Activated T-helper 1 cell treated with anti-CD3 and anti-CD28 coated beads, Interleukin-12 subunit alpha, Interleukin-12 subunit beta, Interleukin-2, Interleukin-4 antibody, amounts not matched to agents 30 ng/mL and 10 ng/mL and 1 ng/mL, durations not matched to agents 14 hours and 24 hours and 36 hours (primary cell): Measurements from ENCODE around the gene FAM20A. TPM values are rescaled to one million over a fixed set of nuclear protein-coding genes. Genes with fewer than 3 reads are reported as not detected.

Experiments
- DNase-seq: peaks from one replicate; pipeline ENCODE4 v3.0.0; 2021; ENCODE audit warnings: low spot score
- H3K27ac Mint-ChIP-seq: one replicate; pipeline ENCODE4 v1.8.0; 2021; ENCODE audit warnings: mild to moderate bottlenecking, mixed read lengths
- H3K27me3 Mint-ChIP-seq: one replicate; pipeline ENCODE4 v1.8.0; 2022; ENCODE audit warnings: mild to moderate bottlenecking, moderate library complexity, mixed read lengths; ENCODE audit not compliant: insufficient read depth
- H3K36me3 Mint-ChIP-seq: one replicate; pipeline ENCODE4 v1.8.0; 2021; ENCODE audit warnings: low read depth, mixed read lengths
- H3K4me1 Mint-ChIP-seq: one replicate; pipeline ENCODE4 v1.8.0; 2021; ENCODE audit warnings: low read depth, mixed read lengths
- H3K4me3 Mint-ChIP-seq: one replicate; pipeline ENCODE4 v1.8.0; 2021; ENCODE audit warnings: mild to moderate bottlenecking, moderate library complexity, mixed read lengths
- H3K9me3 Mint-ChIP-seq: one replicate; pipeline ENCODE4 v1.8.0; 2021; ENCODE audit warnings: mixed read lengths
- intact Hi-C: fragments of 100-400 bp; cut with micrococcal nuclease; formaldehyde crosslinking; loops from one replicate; pipeline ENCODE4 v1.15.1; 2024
- total RNA-seq: library from RNA; stranded (reverse); gene quantifications from 2 replicates; pipeline ENCODE4 v1.2.3, GENCODE V29; 2022

FAM20A gene
- total RNA-seq, result not detected in 2 replicates

- intact Hi-C loops, result no loop called here
- H3K36me3 Mint-ChIP-seq, result no peaks in the 10 kb centered on the region
- peaks cover under 1% of the 10 kb centered on the region for H3K9me3 Mint-ChIP-seq
- H3K27me3 Mint-ChIP-seq, result peaks cover 66% of the 10 kb centered on the region
- no peak within 1 kb of the TSS for H3K4me3 Mint-ChIP-seq
- no peak for DNase-seq
- peaks cover 4% of the 10 kb centered on the region for H3K4me1 Mint-ChIP-seq
- H3K27ac Mint-ChIP-seq, result no peak within 1 kb of the TSS
Observed at GRCh38 chr17:68600931-68601564, at the start of gene FAM20A. Gene FAM20A, minus strand, starts transcription at chr17:68601367. Its CDS starts 701 bp downstream, at chr17:68600666.

GRCh38 chr17:68649324-68649723, 48.2 kb upstream of the FAM20A start:
- H3K27me3 Mint-ChIP-seq, result peaks cover 7% of the 10 kb centered on the region
- H3K36me3 Mint-ChIP-seq, result no peaks in the 10 kb centered on the region
- no peaks in the 10 kb centered on the region for H3K9me3 Mint-ChIP-seq
- no peak for DNase-seq
- no peaks in the 10 kb centered on the region for H3K4me1 Mint-ChIP-seq
- H3K4me3 Mint-ChIP-seq, result no peak overlapping the region
- intact Hi-C loops, result no loop called here
- no peak overlapping the region for H3K27ac Mint-ChIP-seq

GRCh38 chr17:68646626-68647526, 45.7 kb upstream of the FAM20A start:
- H3K4me3 Mint-ChIP-seq, result no peak overlapping the region
- intact Hi-C loops, result no loop called here
- no peak overlapping the region for H3K27ac Mint-ChIP-seq
- no peaks in the 10 kb centered on the region for H3K36me3 Mint-ChIP-seq
- no peaks in the 10 kb centered on the region for H3K9me3 Mint-ChIP-seq
- DNase-seq, result no peak
- peaks cover 8% of the 10 kb centered on the region for H3K27me3 Mint-ChIP-seq
- H3K4me1 Mint-ChIP-seq, result no peaks in the 10 kb centered on the region

- Mint-ChIP-seq H3K9me3 (no peaks in the 10 kb centered on the region), H3K27ac (no peak overlapping the region), H3K36me3 (no peaks in the 10 kb centered on the region), H3K4me3 (no peak overlapping the region), H3K27me3 (peaks cover 6% of the 10 kb centered on the region), H3K4me1 (no peaks in the 10 kb centered on the region)
- intact Hi-C loops, result no loop called here
- DNase-seq, result no peak
Observed at GRCh38 chr17:68642118-68642412, 40.9 kb upstream of the FAM20A start.

- no peak overlapping the region for H3K27ac Mint-ChIP-seq
- DNase-seq, result no peak
- no peaks in the 10 kb centered on the region for H3K9me3 Mint-ChIP-seq
- H3K4me3 Mint-ChIP-seq, result no peak overlapping the region
- H3K36me3 Mint-ChIP-seq, result no peaks in the 10 kb centered on the region
- intact Hi-C loops, result no loop called here
- H3K4me1 Mint-ChIP-seq, result no peaks in the 10 kb centered on the region
- peaks cover 6% of the 10 kb centered on the region for H3K27me3 Mint-ChIP-seq
Observed at GRCh38 chr17:68641276-68642117, 40.3 kb upstream of the FAM20A start.

- H3K27me3 Mint-ChIP-seq, result peaks cover 6% of the 10 kb centered on the region
- H3K4me3 Mint-ChIP-seq, result no peak overlapping the region
- no peaks in the 10 kb centered on the region for H3K36me3 Mint-ChIP-seq
- intact Hi-C loops, result no loop called here
- H3K4me1 Mint-ChIP-seq, result no peaks in the 10 kb centered on the region
- H3K9me3 Mint-ChIP-seq, result no peaks in the 10 kb centered on the region
- DNase-seq, result no peak
- H3K27ac Mint-ChIP-seq, result no peak overlapping the region
Observed at GRCh38 chr17:68640242-68640989, 39.2 kb upstream of the FAM20A start.

GRCh38 chr17:68634345-68634876, 33.2 kb upstream of the FAM20A start:
- Mint-ChIP-seq H3K27me3 (peaks cover 2% of the 10 kb centered on the region), H3K36me3 (no peaks in the 10 kb centered on the region), H3K9me3 (no peaks in the 10 kb centered on the region), H3K27ac (no peak overlapping the region), H3K4me1 (no peaks in the 10 kb centered on the region), H3K4me3 (no peak overlapping the region)
- DNase-seq, result no peak
- intact Hi-C loops, result no loop called here

- H3K9me3 Mint-ChIP-seq, result no peaks in the 10 kb centered on the region
- no peak overlapping the region for H3K4me3 Mint-ChIP-seq
- no peaks in the 10 kb centered on the region for H3K36me3 Mint-ChIP-seq
- no peak overlapping the region for H3K27ac Mint-ChIP-seq
- H3K4me1 Mint-ChIP-seq, result no peaks in the 10 kb centered on the region
- H3K27me3 Mint-ChIP-seq, result peaks cover 6% of the 10 kb centered on the region
- DNase-seq, result no peak
- intact Hi-C loops, result no loop called here
Observed at GRCh38 chr17:68628576-68628957, 27.4 kb upstream of the FAM20A start.

GRCh38 chr17:68627956-68628575, 26.9 kb upstream of the FAM20A start:
- H3K4me1 Mint-ChIP-seq, result no peaks in the 10 kb centered on the region
- intact Hi-C loops, result no loop called here
- no peak for DNase-seq

GRCh38 chr17:68624381-68624780, 23.2 kb upstream of the FAM20A start:
- no peak for DNase-seq
- Mint-ChIP-seq H3K36me3 (no peaks in the 10 kb centered on the region), H3K4me1 (no peaks in the 10 kb centered on the region), H3K9me3 (no peaks in the 10 kb centered on the region), H3K27ac (no peak overlapping the region), H3K4me3 (no peak overlapping the region), H3K27me3 (peaks cover 11% of the 10 kb centered on the region)
- intact Hi-C loops, result no loop called here

More at GRCh38 chr17:68627956-68628575, 26.9 kb upstream of the FAM20A start:
- Mint-ChIP-seq H3K4me3 (no peak overlapping the region), H3K36me3 (no peaks in the 10 kb centered on the region), H3K27me3 (peaks cover 6% of the 10 kb centered on the region), H3K9me3 (no peaks in the 10 kb centered on the region), H3K27ac (no peak overlapping the region)

GRCh38 chr17:68623811-68624210, 22.6 kb upstream of the FAM20A start:
- intact Hi-C loops, result no loop called here

GRCh38 chr17:68622423-68622822, 21.3 kb upstream of the FAM20A start:
- Mint-ChIP-seq H3K9me3 (no peaks in the 10 kb centered on the region), H3K27me3 (peaks cover 8% of the 10 kb centered on the region), H3K4me3 (no peak overlapping the region), H3K36me3 (no peaks in the 10 kb centered on the region), H3K4me1 (no peaks in the 10 kb centered on the region), H3K27ac (no peak overlapping the region)
- DNase-seq, result no peak
- intact Hi-C loops, result no loop called here

More at GRCh38 chr17:68623811-68624210, 22.6 kb upstream of the FAM20A start:
- Mint-ChIP-seq H3K27ac (no peak overlapping the region), H3K27me3 (peaks cover 11% of the 10 kb centered on the region), H3K4me3 (no peak overlapping the region), H3K36me3 (no peaks in the 10 kb centered on the region), H3K4me1 (no peaks in the 10 kb centered on the region), H3K9me3 (no peaks in the 10 kb centered on the region)
- DNase-seq, result no peak
